Stromal cell of bone marrow (primary cell): ENCODE results near the gene KCTD20.

Experiments
- DNase-seq: peaks from one replicate; pipeline ENCODE4 v3.0.0-alpha.2; 2012; ENCODE audit warnings: low read depth

KCTD20 gene

DNA sequence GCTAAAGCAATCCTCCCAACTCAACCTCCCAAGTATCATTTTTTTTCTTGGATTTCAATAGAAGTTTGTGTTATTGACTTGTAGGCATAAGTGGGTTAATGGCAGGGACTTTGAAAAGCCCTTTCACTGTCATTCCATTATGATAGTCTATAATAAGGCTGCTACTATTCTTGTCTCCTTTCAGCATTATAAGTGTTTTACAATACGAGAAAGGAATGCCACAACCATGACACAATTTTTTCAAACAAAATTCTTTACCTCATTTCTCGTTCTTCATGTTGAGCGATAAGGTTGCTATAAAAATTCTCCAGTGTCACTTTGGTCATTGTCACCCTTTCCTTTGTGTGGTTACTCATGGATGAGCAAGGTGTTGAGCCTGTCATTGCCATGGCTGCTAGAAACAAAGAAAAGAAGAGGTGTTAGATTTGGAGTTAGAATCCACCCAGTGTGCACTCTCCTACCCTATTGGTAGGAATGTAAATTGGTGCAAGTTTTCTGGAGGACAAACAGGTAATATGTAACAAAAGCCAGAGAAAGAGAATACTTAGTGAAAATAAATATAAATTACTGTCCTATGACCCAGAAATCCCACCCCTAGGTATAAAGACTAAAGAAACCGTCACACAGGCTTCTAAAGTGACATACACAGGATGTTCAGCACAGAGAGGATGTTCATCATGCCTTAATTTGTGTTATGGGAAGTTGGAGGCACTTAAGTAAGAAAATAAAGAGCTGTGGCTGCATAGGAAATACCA is 97.2 kb downstream of the KCTD20 start:
- no peak for DNase-seq
